NB4 (cell line): ENCODE measurements around the gene ZNF841.

Experiments
- CTCF ChIP-seq: IDR thresholded peaks from one replicate; pipeline ENCODE4 v1.5.1; 2012; ENCODE audit warnings: low read depth, low read length
- POLR2A ChIP-seq: IDR thresholded peaks from 2 replicates; pipeline ENCODE4 v1.6.1; 2011; ENCODE audit warnings: mild to moderate bottlenecking; ENCODE audit not compliant: insufficient read length; ENCODE audit errors: extremely low read depth

GRCh38 chr19:52039169-52039568 lies 56.4 kb downstream of the ZNF841 start:
- TF ChIP-seq CTCF (no peak), POLR2A (no peak)
